ENCODE results near the gene MTHFSD.

- no peak for TF ChIP-seq YY1 (IDR thresholded peaks at IDR 0.05; ENCODE audit: low read depth, low read length)
- TF ChIP-seq, protein P1, sequence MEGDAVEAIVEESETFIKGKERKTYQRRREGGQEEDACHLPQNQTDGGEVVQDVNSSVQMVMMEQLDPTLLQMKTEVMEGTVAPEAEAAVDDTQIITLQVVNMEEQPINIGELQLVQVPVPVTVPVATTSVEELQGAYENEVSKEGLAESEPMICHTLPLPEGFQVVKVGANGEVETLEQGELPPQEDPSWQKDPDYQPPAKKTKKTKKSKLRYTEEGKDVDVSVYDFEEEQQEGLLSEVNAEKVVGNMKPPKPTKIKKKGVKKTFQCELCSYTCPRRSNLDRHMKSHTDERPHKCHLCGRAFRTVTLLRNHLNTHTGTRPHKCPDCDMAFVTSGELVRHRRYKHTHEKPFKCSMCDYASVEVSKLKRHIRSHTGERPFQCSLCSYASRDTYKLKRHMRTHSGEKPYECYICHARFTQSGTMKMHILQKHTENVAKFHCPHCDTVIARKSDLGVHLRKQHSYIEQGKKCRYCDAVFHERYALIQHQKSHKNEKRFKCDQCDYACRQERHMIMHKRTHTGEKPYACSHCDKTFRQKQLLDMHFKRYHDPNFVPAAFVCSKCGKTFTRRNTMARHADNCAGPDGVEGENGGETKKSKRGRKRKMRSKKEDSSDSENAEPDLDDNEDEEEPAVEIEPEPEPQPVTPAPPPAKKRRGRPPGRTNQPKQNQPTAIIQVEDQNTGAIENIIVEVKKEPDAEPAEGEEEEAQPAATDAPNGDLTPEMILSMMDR (IDR thresholded peaks at IDR 0.05; ENCODE audit: control extremely low read depth in 1 of 3, insufficient read depth in 1 of 3, low read depth in 1 of 3, low read length in 3 of 3), result no peak
- TF ChIP-seq TAF1 (IDR thresholded peaks at IDR 0.05; ENCODE audit: low read depth, low read length), result no peak
- TF ChIP-seq SP1 (IDR thresholded peaks at IDR 0.05; ENCODE audit: low read depth, low read length), result no peak
These were observed 54.1 kb downstream of the MTHFSD start for GRCh38 chr16:86500708-86501510.

All from H1 (cell line).